Stimulated activated naive CD4-positive, alpha-beta T cell (primary cell): ENCODE results near the gene ACOT7.

Source experiments
- DNase-seq, 6 experiments: peaks; one replicate each; lab custom pipeline; 2025; lab: John Stamatoyannopoulos, UW

ACOT7 gene

GRCh38 chr1:6268415-6268814 lies 125.2 kb downstream of the ACOT7 start:
- DNase-seq: no peak

DNA sequence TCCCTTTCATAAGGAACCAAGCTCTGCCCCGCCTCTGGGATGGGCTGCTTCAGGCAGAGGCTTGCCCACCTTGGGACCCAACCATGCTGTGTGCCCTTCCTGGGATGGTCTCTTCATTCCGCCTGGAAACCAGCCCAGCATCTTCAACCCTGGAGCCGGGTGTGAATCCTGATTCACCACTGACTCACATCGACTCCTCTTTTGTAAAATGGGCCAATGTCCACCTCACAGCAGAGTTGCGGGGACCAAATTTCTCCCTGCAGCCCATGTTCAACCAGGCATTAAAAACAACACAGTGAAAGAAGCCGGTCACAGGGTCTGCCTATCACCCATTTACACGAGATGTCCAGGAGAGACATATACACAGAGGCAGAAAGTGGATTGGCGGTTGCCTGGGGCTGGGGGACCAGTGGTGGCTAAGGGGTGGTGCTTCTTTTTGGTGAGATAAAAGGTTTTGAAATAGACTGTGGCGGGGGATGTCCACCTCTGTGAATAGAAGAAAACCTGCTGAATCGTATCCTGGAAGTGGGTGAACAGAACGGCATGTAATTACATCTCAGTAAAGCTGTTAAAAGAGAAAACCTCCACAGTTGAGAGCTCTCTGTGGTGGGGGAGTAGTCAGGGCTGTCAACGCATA lies 125.8 kb downstream of the ACOT7 start:
- DNase-seq: no peak

DNA sequence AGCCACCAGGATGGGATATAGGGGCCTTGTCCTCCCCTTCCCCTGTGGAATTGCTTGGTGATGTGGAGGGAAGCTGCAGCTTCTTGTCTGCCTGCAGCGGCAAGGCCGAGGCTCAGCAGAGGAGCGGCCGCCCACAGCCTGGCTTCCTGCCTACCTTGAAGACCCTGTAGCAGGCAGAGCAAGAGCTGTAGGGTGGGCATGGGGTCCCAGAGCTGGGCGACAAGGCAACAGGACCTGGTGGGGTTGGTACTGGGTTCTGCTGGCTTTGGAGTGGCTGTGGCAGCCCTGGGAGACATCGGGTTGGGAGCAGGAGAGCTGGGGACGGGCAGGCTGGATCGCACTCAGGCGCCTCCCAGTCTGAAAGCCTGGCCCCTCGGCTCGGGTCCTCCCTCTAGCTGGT lies 126.9 kb downstream of the ACOT7 start:
- no peak for DNase-seq

DNA sequence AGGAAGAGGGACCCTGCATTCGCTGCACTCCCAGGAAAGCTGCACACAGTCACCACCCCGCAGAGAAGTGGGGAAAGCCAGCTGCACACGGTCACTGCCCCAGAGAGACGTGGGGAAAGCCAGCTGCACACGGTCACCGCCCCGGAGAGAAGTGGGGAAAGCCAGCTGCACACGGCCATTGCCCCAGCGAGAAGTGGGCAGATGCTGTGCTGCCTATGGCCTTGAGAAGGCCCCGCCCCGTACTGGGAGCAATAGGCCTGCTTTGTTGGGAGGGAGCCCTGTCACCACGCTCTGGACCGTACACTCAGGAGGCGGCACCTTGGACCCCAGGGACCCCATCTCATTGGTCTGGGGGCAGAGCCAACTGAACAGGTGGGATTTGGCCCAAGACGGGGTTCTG lies 128.4 kb downstream of the ACOT7 start:
- DNase-seq: no peak

- no peak for DNase-seq
These were observed 129.9 kb downstream of the ACOT7 start for GRCh38 chr1:6263716-6264115.

GRCh38 chr1:6262555-6263420 lies 130.8 kb downstream of the ACOT7 start:
- DNase-seq: no peak

GRCh38 chr1:6261615-6261995 lies 132.0 kb downstream of the ACOT7 start:
- DNase-seq: no peak

- DNase-seq: peak in 2 of 6 experiments; percentile 10 to 26
These were observed 132.5 kb downstream of the ACOT7 start, which contains the start of gene GPR153 for GRCh38 chr1:6260961-6261614. Gene GPR153, minus strand, starts transcription at chr1:6261098. Its CDS starts 6,193 bp downstream, at chr1:6254905.

DNA sequence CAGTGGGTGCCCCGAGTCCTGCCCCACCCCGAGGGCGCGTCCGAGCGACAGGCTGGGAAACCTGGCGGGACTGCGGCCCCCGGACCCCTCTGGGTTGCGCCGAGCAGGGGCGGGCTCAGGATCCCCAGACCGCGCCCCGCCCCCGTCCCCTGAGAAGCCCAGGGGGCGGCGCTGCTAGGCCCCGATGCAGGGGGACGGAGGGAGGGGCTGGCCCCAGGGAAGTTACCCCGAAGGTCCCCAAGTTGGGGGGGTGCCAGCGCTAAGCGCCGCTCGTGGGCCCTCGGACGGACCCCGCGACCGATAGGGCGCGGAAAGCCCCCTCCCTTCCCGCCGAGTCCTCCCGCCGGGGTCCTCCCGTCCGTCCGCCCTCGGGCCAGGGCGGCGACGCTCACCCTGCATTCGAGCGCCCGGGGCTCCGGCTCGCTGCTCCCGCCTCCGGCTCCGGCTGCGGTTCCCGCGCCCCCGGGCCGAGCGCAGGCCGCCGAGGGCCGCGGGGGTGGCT lies 133.1 kb downstream of the ACOT7 start:
- peak in 1 of 6 experiments; percentile 27 for DNase-seq

DNA sequence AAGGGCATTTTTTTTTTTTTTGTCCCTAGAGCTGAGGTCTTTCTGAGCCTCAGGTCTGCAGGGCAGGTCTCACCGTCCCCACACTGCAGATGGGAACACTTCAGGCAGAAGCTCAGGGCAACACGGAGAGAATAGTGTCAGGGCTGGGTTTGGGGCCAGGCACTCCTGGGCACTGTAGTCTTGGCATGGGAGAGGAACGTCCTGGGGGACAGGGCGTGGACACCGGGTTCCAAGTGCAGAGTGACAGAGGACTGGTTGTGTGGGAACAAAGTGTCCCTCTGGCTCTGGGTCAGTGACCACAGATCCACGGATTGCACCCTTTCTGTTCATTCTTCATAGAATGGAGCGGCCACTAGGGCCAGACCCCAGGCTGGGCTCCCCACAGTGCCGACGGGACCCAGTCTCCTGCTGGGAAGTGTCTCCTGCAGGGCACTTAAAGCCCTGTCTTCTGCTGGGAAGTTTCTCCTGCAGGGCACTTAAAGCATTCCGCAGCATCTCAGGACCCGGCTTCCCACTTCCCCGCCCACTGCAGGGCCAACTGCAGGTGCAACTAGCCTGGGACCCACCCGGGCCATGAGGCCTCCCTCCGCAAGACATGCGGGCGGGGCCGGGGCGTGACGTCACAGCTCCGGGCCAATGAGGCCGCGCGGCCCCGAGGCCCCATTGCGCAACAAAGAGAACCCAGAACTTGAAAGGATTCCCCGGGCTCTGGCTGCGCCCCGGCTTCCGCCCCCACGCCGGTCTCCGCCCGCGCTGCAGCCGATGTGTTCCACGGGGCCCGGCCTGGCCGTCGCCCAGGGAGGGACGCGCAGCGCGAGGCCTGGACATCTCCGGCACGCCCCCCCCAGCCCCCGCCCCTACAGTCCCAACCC lies 133.8 kb downstream of the ACOT7 start:
- DNase-seq: peak; percentile 45 to 74 (median 62)

DNA sequence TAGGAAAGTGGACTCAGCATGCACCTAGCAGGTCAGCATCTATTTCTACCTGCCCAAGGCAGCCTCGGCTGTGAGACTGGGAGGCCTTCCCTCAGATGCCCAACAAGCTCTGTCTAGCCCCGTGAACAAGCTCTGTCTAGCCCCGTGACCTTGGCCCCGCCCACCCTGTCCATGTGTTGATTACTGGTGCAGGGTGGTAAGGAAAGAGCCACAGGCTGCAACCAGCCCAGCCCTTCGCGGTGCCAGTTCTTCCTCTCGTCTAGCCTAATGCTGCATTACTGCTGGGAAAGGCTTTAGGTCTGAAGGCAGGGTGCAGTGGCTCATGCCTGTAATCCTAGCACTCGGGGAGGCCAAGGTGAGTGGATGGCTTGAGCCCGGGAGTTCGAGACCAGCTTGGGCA lies 134.9 kb downstream of the ACOT7 start:
- no peak for DNase-seq

DNA sequence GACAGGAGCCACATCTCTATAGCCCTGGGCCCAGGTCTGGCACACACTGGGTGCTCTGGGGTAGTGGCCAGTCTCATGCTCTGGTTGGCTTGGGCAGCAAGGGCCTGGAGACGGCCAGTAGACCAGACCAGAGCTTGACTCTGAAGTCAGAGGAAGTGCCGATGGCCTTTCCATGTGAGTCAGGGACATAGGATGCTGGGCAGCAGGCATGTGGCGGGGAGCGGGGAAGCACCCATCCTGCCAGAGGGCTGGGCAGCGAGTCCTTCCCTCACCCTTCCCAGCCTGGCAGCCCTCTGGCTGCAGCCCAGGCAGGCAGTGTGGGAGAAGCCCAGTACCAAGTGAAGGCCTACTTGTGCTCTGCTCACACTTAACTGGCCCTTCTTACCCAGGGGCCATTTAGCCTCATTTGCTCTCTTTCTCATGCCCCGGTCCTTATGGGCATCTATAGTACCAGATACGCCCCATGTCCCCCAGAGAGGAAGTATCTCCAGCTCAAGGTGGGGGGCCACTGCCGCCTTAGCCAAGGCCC lies 136.0 kb downstream of the ACOT7 start:
- no peak for DNase-seq

- DNase-seq: no peak
These were observed 136.9 kb downstream of the ACOT7 start for GRCh38 chr1:6256645-6257044.

DNA sequence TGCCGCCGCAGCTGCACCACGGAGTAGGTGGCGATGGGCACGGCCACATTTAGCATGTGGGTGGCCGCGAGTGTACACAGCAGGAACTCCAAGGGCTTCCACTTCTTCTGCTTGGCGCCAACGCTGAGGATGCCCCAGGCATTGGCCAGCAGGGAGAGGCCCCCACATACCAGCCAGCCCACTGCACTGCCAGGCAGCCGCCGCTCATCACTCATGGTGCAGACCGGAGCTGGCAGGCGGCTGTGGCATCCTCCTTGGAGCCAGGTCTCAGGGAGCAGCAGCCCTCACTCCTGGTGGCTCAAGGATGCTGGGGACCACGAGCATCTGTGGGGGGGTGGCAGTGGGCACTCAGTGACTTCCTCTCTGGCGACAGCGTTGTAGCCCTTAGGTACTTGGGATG lies 138.9 kb downstream of the ACOT7 start:
- DNase-seq: no peak

GRCh38 chr1:6253380-6253779 lies 140.2 kb downstream of the ACOT7 start:
- DNase-seq: no peak

DNA sequence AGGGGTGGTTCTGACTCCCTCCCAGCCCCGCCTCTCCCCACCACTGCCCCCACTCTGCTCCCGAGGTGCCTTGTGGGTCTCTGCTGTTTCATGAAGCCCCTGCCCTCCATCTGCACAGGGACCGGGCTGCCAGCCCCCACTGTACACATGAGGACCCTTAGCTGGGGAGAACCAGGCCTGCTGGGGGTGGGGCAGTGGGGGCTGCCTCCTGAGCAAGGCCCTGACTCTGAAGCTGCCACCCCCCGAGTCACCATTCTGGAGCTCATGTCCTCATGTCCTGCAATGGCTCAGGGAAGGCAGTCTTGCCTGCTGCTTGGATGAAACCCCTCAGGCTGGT lies 141.2 kb downstream of the ACOT7 start:
- DNase-seq: no peak

- DNase-seq: no peak
These were observed 141.7 kb downstream of the ACOT7 start for GRCh38 chr1:6251681-6252373.

GRCh38 chr1:6251233-6251632 lies 142.3 kb downstream of the ACOT7 start:
- DNase-seq: no peak

DNA sequence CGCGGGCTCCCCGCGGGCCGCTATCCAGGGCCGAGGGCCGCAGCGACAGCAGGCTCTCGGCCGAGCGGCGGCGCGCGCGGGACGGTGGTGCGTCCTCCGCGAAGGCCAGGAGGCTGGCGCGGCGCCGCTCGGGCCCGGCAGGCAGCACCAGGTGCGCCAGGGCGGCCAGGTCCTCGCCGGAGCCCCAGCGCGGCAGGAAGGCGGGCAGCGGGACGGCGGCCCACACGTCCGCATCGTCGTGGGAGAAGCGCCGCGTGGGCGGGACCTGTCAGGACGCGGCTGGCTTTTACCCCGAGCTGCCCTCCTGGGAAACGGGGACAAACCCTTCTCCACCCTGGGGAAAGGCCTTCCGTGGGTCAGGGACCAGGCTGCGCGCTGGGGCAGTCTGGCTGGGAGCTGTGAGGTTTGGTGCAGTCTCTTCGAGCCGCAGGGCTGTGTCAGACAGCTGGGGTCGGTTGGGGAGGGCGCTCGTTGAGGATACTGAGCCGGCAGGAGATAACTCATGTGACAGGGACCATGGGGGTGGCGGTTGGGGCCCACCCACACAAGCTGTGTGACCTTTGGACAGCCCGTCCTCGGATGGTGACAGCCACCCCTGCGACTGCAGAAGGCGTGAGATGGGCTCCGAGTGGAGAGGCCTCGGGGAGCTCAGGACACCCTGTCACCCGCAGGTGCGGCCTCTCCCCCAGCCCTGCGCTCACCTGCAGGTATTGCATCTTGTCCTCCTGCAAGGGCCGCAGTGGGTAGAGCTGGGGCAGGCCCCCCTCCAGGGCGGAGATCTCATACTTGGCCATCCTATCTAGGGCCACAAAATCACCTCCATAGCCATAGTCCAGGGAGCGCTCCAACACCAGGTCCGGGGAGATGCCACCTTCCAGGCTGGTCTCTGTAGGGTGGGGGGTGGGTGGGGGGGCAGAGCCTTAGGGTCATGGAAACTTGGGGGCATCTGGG lies 143.6 kb downstream of the ACOT7 start:
- DNase-seq: no peak
